T-helper 17 cell (primary cell): ENCODE data around the gene TMEM119. TPM values are rescaled to one million over a fixed set of nuclear protein-coding genes. Genes with fewer than 3 reads are reported as not detected.
"Not testable (repeated sequence)": the region's sequence is repeated elsewhere in the genome, so short reads cannot be mapped to it uniquely, and the experiment has no call there.

ENCODE experiments used
- ATAC-seq: fragments of 150-1000 bp; cut with Tn5 transposase; 2 replicates; pipeline ENCODE4 v1.10.0; 2021; ENCODE audit warnings: mild to moderate bottlenecking, moderate library complexity
- DNase-seq, 3 donors: peaks; one replicate each; pipeline versions ENCODE4 v3.0.0 to v3.0.0-alpha.2; 2020 to 2021
- H3K9me3 ChIP-seq: one replicate; pipeline ENCODE4 v1.7.0; 2013; ENCODE audit warnings: low read length, mild to moderate bottlenecking; ENCODE audit not compliant: control insufficient read depth, poor library complexity, severe bottlenecking
- H3K27ac Mint-ChIP-seq: one replicate; pipeline ENCODE4 v1.8.0; 2022; ENCODE audit warnings: mild to moderate bottlenecking, moderate library complexity, mixed read lengths
- H3K27me3 Mint-ChIP-seq: one replicate; pipeline ENCODE4 v1.8.0; 2022; ENCODE audit warnings: mixed read lengths
- H3K36me3 Mint-ChIP-seq: one replicate; pipeline ENCODE4 v1.8.0; 2022; ENCODE audit warnings: low read depth, mixed read lengths
- H3K4me1 Mint-ChIP-seq: one replicate; pipeline ENCODE4 v1.8.0; 2022; ENCODE audit warnings: mild to moderate bottlenecking, mixed read lengths
- H3K4me3 Mint-ChIP-seq: one replicate; pipeline ENCODE4 v1.8.0; 2022; ENCODE audit warnings: mild to moderate bottlenecking, moderate library complexity, mixed read lengths
- total RNA-seq, 4 donors: library from RNA in 2 of 4; stranded (reverse) in 2 of 4; gene quantifications; one replicate each; pipeline ENCODE4 v1.2.3 and lab custom pipeline; 2022 to 2026

The TMEM119 gene
- total RNA-seq, 2 donors from 2014 or later, result 3.9 to 5.0 TPM

DNA sequence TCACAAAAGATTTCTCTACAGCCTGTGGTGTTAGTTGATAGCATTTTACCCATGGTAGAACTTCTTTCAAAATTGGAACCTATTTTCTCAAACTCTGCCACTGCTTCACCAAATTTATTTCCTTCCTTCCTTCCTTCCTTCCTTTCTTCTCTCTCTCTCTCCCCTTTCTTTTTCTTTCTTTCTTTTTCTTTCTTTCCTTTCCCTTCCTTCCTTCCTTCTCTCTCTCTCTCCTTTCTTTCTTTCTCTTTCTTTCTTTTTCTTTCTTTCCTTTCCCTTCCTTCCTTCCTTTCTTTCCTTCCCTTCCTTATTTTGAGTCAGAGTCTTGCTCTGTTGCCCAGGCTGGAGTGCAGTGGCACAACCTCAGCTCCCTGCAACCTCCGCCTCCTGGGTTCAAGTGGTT is 23.6 kb downstream of the TMEM119 start:
- H3K36me3 Mint-ChIP-seq, ATAC-seq, DNase-seq, H3K9me3 ChIP-seq, H3K27me3 Mint-ChIP-seq, H3K4me3 Mint-ChIP-seq: not testable (repeated sequence)
- Mint-ChIP-seq H3K27ac (peak overlapping the region; percentile 86), H3K4me1 (peaks cover 44% of the 10 kb centered on the region)

DNA sequence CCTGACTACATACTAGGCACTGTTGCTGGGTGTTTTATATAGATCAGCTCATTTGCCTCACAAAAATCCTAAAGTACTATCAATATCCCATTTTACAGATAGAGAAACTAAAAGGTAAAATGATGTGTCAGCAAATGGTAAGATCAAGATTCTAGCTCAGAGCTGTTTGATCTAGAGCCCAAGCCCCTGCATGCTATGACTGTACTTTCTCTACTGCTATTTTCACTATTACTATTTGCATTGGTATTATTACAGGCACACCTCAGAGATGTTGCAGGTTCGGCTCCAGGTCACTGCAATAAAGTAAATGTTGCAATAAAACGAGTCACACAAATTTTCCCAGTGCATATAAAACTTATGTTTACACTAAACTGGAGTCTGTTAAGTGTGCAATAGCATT is 24.6 kb downstream of the TMEM119 start:
- no peak overlapping the region for H3K4me3 Mint-ChIP-seq
- peaks cover 7% of the 10 kb centered on the region for H3K36me3 Mint-ChIP-seq
- peaks cover 54% of the 10 kb centered on the region for H3K4me1 Mint-ChIP-seq
- no peaks in the 10 kb centered on the region for H3K9me3 ChIP-seq
- no peak for DNase-seq
- H3K27me3 Mint-ChIP-seq, result no peaks in the 10 kb centered on the region
- peak overlapping the region; percentile 92 for H3K27ac Mint-ChIP-seq
- ATAC-seq, result no peak

- no peak overlapping the region for H3K4me3 Mint-ChIP-seq
- peaks cover 7% of the 10 kb centered on the region for H3K36me3 Mint-ChIP-seq
- no peaks in the 10 kb centered on the region for H3K27me3 Mint-ChIP-seq
- peak overlapping the region; percentile 92 for H3K27ac Mint-ChIP-seq
- H3K4me1 Mint-ChIP-seq, result peaks cover 57% of the 10 kb centered on the region
- no peak for DNase-seq
- peak; percentile 37 for ATAC-seq
- no peaks in the 10 kb centered on the region for H3K9me3 ChIP-seq
Observed at GRCh38 chr12:108572166-108572790, 25.6 kb downstream of the TMEM119 start.

- H3K9me3 ChIP-seq, result no peaks in the 10 kb centered on the region
- Mint-ChIP-seq H3K4me1 (peaks cover 57% of the 10 kb centered on the region), H3K27ac (peak overlapping the region; percentile 92), H3K4me3 (no peak overlapping the region), H3K36me3 (peaks cover 7% of the 10 kb centered on the region), H3K27me3 (no peaks in the 10 kb centered on the region)
- DNase-seq (no peak), ATAC-seq (no peak)
Observed at GRCh38 chr12:108571609-108572165, 26.2 kb downstream of the TMEM119 start.

GRCh38 chr12:108570743-108571608 is 26.9 kb downstream of the TMEM119 start:
- Mint-ChIP-seq H3K36me3 (peaks cover 7% of the 10 kb centered on the region), H3K4me1 (peaks cover 57% of the 10 kb centered on the region), H3K27me3 (no peaks in the 10 kb centered on the region), H3K27ac (peak overlapping the region; percentile 99), H3K4me3 (no peak overlapping the region)
- H3K9me3 ChIP-seq, result no peaks in the 10 kb centered on the region
- DNase-seq, result no peak
- no peak for ATAC-seq

- H3K9me3 ChIP-seq, result no peaks in the 10 kb centered on the region
- ATAC-seq (peak; percentile 93), DNase-seq (peak in 2 of 3 donors; percentile 54 to 57)
- H3K27ac Mint-ChIP-seq, result peak overlapping the region; percentile 99
- no peaks in the 10 kb centered on the region for H3K27me3 Mint-ChIP-seq
- H3K4me1 Mint-ChIP-seq, result peaks cover 44% of the 10 kb centered on the region
- peak overlapping the region; percentile 85 for H3K4me3 Mint-ChIP-seq
- H3K36me3 Mint-ChIP-seq, result peaks cover 4% of the 10 kb centered on the region
Observed at GRCh38 chr12:108568338-108569154, 29.3 kb downstream of the TMEM119 start.

DNA sequence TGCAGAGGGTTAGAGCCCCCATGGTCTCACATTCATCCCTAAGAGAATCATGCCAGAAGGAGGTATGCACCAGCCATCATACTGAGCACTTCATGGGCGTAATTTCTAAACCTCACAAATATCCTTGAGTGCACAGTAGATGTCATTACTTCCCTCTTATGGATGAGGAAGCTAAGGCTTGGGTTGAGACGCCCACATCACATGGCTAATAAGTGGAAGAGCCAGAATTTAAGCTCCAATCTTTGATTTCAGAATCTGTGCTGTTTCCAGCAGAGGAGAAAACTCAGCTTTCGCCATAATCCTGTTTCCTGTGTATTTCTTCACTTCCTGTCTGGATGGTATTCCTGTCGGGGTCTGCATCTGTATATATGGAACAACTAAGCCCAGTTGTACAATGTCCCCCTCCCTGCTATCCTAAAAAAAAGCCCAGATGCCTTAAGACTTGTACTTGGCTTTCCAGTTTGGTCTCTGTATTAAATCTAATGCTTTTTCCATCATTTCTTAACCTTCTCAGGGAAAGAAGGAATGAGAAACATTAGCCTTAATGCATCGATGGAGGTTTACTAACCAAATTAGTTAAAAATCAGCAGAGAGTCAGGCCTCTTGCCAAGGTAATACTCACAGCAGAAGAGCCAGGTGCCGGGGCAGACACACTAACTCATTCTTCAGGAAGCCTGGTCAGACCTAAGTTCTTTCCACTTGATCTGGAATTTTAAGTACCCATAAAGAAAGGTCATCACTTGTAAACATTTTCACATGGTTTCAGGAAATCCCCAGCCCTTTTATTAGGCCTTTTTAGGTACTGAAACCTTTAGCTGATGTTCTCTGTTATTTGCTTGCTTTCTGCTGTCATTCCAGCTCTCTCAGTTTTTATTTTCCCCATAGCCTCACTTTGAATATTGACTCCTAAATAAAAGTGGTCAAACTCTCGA is 30.2 kb downstream of the TMEM119 start:
- H3K9me3 ChIP-seq, result no peaks in the 10 kb centered on the region
- no peak for ATAC-seq
- Mint-ChIP-seq H3K4me1 (peaks cover 38% of the 10 kb centered on the region), H3K27ac (peak overlapping the region; percentile 99), H3K4me3 (peak overlapping the region; percentile 85), H3K27me3 (no peaks in the 10 kb centered on the region), H3K36me3 (peaks cover 4% of the 10 kb centered on the region)
- no peak for DNase-seq

DNA sequence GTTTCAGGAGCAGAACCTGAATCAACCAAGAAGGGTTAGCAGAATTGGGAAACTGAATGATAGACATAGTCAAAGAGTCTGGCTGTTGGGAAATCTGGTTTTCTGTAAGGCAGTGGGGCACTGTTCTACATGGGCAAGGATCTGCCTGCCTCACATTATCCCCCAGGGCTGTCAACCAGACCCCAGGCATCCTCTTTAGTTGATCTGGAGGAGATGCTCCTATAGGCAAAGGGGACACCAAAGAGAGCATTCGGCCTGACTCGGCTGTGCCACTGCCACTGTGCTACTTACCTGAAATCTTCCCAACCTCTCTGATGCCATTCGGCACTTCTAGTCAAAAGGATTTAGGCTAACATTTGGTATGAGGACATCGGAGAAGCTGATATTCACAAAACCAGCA is 31.4 kb downstream of the TMEM119 start:
- Mint-ChIP-seq H3K4me1 (peaks cover 31% of the 10 kb centered on the region), H3K27ac (peak overlapping the region; percentile 99), H3K4me3 (no peak overlapping the region), H3K36me3 (peaks cover 4% of the 10 kb centered on the region), H3K27me3 (no peaks in the 10 kb centered on the region)
- no peaks in the 10 kb centered on the region for H3K9me3 ChIP-seq
- DNase-seq, result no peak
- no peak for ATAC-seq

- no peaks in the 10 kb centered on the region for H3K27me3 Mint-ChIP-seq
- peaks cover 31% of the 10 kb centered on the region for H3K4me1 Mint-ChIP-seq
- ATAC-seq (no peak), DNase-seq (peak; percentile 40 to 66 (median 40))
- H3K27ac Mint-ChIP-seq, result peak overlapping the region; percentile 99
- no peaks in the 10 kb centered on the region for H3K9me3 ChIP-seq
- H3K36me3 Mint-ChIP-seq, result peaks cover 5% of the 10 kb centered on the region
- H3K4me3 Mint-ChIP-seq, result no peak overlapping the region
Observed at GRCh38 chr12:108565976-108566375, 31.9 kb downstream of the TMEM119 start.

DNA sequence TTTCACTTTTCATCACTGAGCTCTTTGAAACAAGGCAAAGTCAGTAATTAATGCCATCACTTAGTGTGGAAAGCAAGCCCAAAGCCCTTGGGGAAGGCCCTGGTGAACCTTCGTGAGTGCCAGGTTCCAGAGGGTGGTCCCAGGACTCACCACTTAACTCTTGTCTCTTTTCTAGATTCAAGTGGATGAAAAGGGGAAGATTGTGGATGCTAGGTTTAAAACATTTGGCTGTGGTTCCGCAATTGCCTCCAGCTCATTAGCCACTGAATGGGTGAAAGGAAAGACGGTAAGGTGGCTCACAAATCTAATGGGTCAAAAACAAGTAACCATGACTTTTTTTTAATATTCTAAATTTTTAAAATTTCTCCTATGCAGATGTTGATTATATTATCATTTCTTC is 32.7 kb downstream of the TMEM119 start:
- Mint-ChIP-seq H3K4me1 (peaks cover 32% of the 10 kb centered on the region), H3K27me3 (no peaks in the 10 kb centered on the region), H3K27ac (peak overlapping the region; percentile 99), H3K4me3 (no peak overlapping the region), H3K36me3 (peaks cover 7% of the 10 kb centered on the region)
- ATAC-seq (no peak), DNase-seq (no peak)
- H3K9me3 ChIP-seq, result no peaks in the 10 kb centered on the region

DNA sequence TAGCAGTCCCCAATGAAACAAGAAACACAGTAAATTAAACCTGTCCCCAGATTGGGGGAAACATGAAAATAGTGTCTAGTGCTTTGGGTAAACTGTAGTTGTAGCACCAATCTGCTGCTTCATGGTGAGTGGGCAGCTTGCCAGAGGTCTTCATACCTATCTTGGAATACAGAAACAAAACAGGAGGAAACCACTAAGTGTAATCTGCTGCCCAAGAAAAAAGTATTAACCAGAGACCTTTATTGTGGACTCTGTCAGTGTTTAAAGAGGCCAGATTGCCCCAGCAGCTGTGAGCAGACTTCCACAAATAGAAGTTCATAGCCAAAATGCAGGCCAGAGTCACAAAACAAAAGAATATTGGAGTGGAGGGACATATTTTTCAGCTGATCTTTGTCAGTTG is 33.2 kb downstream of the TMEM119 start:
- Mint-ChIP-seq H3K4me1 (peaks cover 34% of the 10 kb centered on the region), H3K36me3 (peaks cover 7% of the 10 kb centered on the region), H3K27me3 (no peaks in the 10 kb centered on the region), H3K4me3 (no peak overlapping the region), H3K27ac (no peak overlapping the region)
- H3K9me3 ChIP-seq, result no peaks in the 10 kb centered on the region
- ATAC-seq, result no peak
- no peak for DNase-seq

GRCh38 chr12:108563804-108564151 is 34.1 kb downstream of the TMEM119 start:
- ATAC-seq (no peak), DNase-seq (no peak)
- no peaks in the 10 kb centered on the region for H3K27me3 Mint-ChIP-seq
- H3K4me1 Mint-ChIP-seq, result peaks cover 29% of the 10 kb centered on the region
- H3K9me3 ChIP-seq, result no peaks in the 10 kb centered on the region
- H3K27ac Mint-ChIP-seq, result peak overlapping the region; percentile 100
- peak overlapping the region; percentile 100 for H3K4me3 Mint-ChIP-seq
- H3K36me3 Mint-ChIP-seq, result peaks cover 5% of the 10 kb centered on the region
